ENCODE data around the gene ELFN1.
A peak's percentile ranks its signal among the peaks of the same experiment; 100 is the strongest.

Gene ELFN1

GRCh38 chr7:1664711-1665548, 5.1 kb upstream of the ELFN1 start:
- peak; percentile 73 for TF ChIP-seq CTCF (IDR thresholded peaks at IDR 0.05; ENCODE audit: low read depth, low read length)
- no peak for DNase-seq (ENCODE audit: extremely low read depth, low read depth)

- TF ChIP-seq CTCF (IDR thresholded peaks at IDR 0.05; ENCODE audit: low read depth, low read length) = no peak
- no peak for DNase-seq (ENCODE audit: extremely low read depth, low read depth)
Observed at GRCh38 chr7:1665549-1666316, 4.3 kb upstream of the ELFN1 start.

GRCh38 chr7:1666317-1666822, 3.7 kb upstream of the ELFN1 start:
- no peak for TF ChIP-seq CTCF (IDR thresholded peaks at IDR 0.05; ENCODE audit: low read depth, low read length)
- no peak for DNase-seq (ENCODE audit: extremely low read depth, low read depth)

- DNase-seq (ENCODE audit: extremely low read depth, low read depth) = no peak
- TF ChIP-seq CTCF (IDR thresholded peaks at IDR 0.05; ENCODE audit: low read depth, low read length) = no peak
Observed at GRCh38 chr7:1666823-1667565, 3.1 kb upstream of the ELFN1 start.

GRCh38 chr7:1667566-1668395, 2.3 kb upstream of the ELFN1 start:
- TF ChIP-seq CTCF (IDR thresholded peaks at IDR 0.05; ENCODE audit: low read depth, low read length) = no peak
- DNase-seq (ENCODE audit: extremely low read depth, low read depth) = no peak

DNA sequence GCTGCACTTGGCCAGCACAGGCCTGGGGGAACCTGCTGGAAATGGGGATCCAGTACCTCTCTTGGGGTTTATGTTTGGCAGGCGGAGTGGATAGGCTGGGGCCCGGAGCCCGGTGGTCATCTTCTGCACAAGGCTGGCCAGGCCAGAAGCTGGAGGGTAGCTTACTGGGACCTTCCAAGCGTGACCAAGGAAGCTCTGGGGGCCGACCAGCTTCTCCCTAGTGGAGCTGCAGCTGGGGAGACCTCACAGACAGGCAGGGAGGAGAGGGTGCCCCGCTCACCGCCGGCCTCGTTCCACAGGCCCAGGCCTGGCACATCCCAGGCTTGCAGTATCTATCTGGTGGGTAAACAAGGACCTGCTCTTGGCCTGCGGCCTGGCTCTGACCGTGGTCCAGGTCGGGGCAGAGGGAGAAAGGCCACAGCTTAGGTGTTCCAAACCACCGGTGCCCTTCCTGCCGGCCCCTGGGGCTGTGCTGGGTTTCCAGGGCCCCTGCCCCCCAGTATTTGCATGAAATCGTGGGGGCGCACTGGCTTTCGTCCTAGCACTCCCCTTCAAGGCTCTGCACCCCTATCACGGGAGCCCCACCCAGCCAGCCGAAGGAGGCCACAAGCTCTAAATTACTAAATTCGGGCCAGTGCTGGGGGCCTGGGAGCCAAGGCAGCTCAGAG, 1.5 kb upstream of the ELFN1 start:
- DNase-seq (ENCODE audit: extremely low read depth, low read depth) = no peak

More for the DNA sequence above, 1.5 kb upstream of the ELFN1 start:
- TF ChIP-seq CTCF (IDR thresholded peaks at IDR 0.05; ENCODE audit: low read depth, low read length) = no peak

All from AG09319 (cell line).